Activated CD4-positive, alpha-beta T cell treated with anti-CD3 and anti-CD28 coated beads for 1 hour (primary cell): ENCODE results near the gene SLC35D1.
A peak's percentile ranks its signal among the peaks of the same experiment; 100 is the strongest.
"Not testable (repeated sequence)": the region's sequence is repeated elsewhere in the genome, so short reads cannot be mapped to it uniquely, and the experiment has no call there.

Experiments
- DNase-seq: peaks from one replicate; pipeline ENCODE4 v3.0.0-alpha.2; 2020

The SLC35D1 gene

GRCh38 chr1:67053785-67054772, at the start of gene SLC35D1:
Gene SLC35D1 (minus strand): TSS chr1:67054148. CDS start chr1:67054013, 135 bp downstream.
- DNase-seq, result peak; percentile 70

- DNase-seq, result no peak
Observed at GRCh38 chr1:67103548-67103947, 49.6 kb upstream of the SLC35D1 start.

GRCh38 chr1:67100833-67101232, 46.9 kb upstream of the SLC35D1 start:
- no peak for DNase-seq

GRCh38 chr1:67097305-67097704, 43.4 kb upstream of the SLC35D1 start:
- DNase-seq, result no peak

DNA sequence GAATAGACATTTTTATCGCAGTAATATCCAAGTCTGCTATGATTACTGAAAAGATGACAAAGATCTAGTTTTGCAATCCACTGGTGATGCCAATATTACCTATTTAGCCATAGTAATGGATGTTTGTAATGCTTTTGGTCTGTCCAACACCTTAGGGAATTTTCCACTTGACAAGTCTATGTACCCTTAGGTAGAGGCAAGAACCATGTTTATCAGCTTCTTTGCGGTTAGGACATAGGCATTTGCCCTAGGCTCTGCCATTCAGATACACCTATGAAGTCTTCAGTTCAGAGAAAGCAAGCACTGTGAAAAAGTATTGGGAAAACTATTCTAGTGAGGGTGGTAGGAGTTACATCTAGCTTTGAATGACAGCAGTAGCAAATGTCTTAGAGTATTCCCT, 40.2 kb upstream of the SLC35D1 start:
- no peak for DNase-seq

- no peak for DNase-seq
Observed at GRCh38 chr1:67089685-67090208, 35.8 kb upstream of the SLC35D1 start.

- no peak for DNase-seq
Observed at GRCh38 chr1:67088440-67088839, 34.5 kb upstream of the SLC35D1 start.

GRCh38 chr1:67085326-67085725, 31.4 kb upstream of the SLC35D1 start:
- DNase-seq, result no peak

- DNase-seq, result no peak
Observed at GRCh38 chr1:67084765-67085318, 30.9 kb upstream of the SLC35D1 start.

DNA sequence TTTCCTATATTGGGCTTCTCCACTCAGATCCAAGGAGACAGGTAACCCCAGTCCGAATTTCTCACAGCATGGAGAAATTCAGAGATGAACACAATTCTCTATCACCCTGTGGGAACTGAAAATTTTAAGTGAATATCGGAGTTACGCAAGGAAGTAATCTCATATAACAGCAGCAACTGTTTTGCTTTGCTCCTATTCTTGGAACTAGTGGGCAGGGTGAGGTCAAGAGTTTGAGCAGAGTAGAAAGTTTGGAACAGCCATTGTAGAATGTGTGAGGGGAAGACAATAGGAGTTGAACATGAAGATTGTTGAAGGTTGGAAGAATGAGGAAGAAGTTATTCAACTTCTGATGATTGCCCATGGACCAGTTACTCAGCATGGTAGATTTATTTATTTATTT, 24.3 kb upstream of the SLC35D1 start:
- no peak for DNase-seq

GRCh38 chr1:67077593-67077992, 23.6 kb upstream of the SLC35D1 start:
- DNase-seq, result no peak

GRCh38 chr1:67072749-67073148, 18.8 kb upstream of the SLC35D1 start:
- DNase-seq, result no peak

DNA sequence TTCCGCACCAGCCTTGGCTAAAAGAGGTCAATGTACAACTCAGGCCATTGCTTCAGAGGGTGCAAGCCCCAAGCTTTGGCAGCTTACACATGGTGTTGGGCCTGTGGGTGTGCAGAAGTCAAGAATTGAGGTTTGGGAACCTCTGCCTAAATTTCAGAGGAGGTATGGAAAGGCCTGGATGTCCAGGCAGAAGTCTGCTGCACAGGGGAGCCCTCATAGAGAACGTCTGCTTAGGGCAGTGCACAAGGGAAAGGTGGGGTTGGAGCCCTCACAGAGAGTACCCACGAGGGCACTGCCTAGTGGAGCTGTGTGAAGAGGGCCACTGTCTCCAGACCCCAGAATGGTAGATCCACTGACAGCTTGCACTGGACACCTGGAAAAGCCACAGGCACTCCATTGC, 13.7 kb upstream of the SLC35D1 start:
- not testable (repeated sequence) for DNase-seq

- DNase-seq, result no peak
Observed at GRCh38 chr1:67062412-67062811, 8.5 kb upstream of the SLC35D1 start.

GRCh38 chr1:67061266-67061665, 7.3 kb upstream of the SLC35D1 start:
- no peak for DNase-seq

DNA sequence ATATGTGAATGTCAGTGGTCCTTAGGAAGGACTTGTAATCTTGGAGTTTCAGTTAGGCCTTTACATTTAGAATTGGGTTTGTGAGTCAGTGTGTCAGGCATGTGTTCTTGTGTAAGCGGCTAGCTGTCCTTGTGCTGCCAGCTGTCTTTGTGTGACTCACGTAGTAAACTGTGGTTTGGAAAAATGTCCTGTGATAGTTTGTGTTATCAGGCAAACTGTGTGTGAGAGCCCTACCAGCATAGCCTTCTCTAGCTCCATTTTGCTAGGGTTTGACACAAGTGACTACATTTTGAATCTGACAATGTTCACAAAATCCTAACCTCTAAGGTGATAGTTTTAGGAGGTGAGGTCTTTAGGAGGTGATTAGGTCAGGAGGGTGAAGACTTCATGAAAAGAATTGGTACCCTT, 6.9 kb upstream of the SLC35D1 start:
- no peak for DNase-seq

GRCh38 chr1:67059346-67059745, 5.4 kb upstream of the SLC35D1 start:
- no peak for DNase-seq

DNA sequence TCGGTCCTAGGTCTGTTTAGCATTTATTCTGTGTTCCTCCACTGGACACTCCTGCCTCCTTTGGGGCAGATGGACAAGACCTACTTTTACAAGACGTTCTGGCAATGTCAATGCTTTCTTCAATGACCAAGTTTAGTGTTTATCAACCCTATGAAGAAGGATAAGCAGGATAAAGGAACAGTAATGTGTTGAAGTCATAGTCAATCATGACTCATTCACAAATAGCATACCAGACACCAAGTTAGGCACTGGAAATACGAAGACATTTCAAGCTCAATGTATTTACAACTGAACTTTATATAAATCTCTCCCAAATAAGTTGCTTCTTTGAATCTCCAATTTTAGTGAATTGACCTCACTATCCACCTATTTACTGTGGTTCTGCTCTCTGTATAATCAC, 4.8 kb upstream of the SLC35D1 start:
- no peak for DNase-seq

- DNase-seq, result no peak
Observed at GRCh38 chr1:67058242-67058641, 4.3 kb upstream of the SLC35D1 start.

DNA sequence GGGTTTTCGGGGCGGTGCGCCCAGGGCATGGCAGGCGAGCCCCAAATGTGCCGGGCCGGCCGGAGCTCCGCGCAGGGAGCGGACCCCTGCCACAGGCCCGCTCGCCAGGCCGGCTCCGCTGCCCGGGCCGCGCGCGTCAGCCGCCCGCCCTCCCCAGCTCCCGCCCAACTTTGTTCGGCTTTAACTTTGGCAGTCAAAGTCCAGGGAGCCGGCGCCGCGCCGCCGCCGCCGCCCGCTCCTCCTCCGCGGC, 488 bp downstream of the SLC35D1 start:
- peak; percentile 9 for DNase-seq

GRCh38 chr1:67052741-67053534, 1.0 kb downstream of the SLC35D1 start:
- no peak for DNase-seq

- DNase-seq, result no peak
Observed at GRCh38 chr1:67051196-67051595, 2.8 kb downstream of the SLC35D1 start.

DNA sequence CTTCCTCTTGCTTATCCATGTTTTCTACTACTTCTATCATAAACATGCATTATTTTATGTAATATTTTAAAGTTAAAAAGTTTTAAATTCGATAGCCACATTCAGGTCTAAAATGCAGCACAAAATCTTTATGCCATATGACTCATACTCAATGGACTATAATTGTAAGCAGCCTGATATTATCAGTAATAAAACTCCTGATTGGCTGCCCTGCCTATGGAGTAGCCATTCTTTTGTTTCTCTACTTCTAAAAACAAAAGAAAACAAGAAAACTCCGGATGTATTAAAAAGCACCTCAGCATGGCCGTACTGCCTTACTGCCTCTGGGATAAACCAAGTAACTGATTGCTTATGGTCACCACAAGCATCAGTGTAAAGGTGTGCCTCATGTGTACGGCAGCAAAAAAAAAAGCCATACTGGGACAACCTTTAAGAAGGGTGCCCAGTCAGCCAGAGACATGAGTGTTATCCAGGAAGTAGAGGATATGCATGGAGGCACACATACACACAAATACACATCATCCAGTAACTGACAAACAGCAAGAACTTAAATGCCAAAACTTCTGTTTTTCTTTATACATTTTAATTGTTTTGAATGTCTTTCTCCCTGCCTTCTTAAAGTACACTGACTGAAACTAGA, 9.2 kb downstream of the SLC35D1 start:
- DNase-seq, result no peak
